ENCODE data around the gene DLG2.

DNA sequence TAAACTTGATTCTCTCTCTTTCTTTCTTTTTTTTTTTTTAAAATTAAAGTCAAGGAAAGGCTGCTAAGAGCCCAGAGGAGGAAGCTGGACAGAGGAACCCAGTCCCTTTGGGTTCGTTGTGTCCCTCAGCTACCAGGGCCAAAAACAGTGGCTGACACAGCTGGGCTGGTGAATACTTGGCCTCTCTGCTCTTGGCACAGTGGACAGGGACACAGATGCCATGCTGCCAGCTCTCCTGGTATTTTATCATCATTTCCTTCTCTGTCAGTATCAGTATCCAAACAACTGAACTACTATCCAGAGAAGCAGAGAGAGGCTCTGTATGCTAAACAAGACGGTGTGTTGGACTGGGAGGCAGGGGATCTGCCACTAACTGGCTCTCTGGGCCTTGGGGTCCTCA, 2217.3 kb downstream of the DLG2 start:
- TF ChIP-seq, protein P1, sequence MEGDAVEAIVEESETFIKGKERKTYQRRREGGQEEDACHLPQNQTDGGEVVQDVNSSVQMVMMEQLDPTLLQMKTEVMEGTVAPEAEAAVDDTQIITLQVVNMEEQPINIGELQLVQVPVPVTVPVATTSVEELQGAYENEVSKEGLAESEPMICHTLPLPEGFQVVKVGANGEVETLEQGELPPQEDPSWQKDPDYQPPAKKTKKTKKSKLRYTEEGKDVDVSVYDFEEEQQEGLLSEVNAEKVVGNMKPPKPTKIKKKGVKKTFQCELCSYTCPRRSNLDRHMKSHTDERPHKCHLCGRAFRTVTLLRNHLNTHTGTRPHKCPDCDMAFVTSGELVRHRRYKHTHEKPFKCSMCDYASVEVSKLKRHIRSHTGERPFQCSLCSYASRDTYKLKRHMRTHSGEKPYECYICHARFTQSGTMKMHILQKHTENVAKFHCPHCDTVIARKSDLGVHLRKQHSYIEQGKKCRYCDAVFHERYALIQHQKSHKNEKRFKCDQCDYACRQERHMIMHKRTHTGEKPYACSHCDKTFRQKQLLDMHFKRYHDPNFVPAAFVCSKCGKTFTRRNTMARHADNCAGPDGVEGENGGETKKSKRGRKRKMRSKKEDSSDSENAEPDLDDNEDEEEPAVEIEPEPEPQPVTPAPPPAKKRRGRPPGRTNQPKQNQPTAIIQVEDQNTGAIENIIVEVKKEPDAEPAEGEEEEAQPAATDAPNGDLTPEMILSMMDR (conservative IDR thresholded peaks at IDR 0.05; ENCODE audit: low read length) = no peak
- TF ChIP-seq EZH2phosphoT487 (IDR thresholded peaks at IDR 0.05; ENCODE audit: borderline replicate concordance, low read depth, low read length) = no peak
